ENCODE data around the gene FBXW2. TPM values are rescaled to one million over a fixed set of nuclear protein-coding genes. Genes with fewer than 3 reads are reported as not detected.

FBXW2 gene
- total RNA-seq (2014; rRNA removed; shearing (Covaris generic)) (18.3 and 23.7 TPM in 2 replicates), polyA plus RNA-seq (2016; fragmentation: Nextera tagmentation; extraction: Ambion mirVana) (45.5 and 47.1 TPM in 2 replicates)

GRCh38 chr9:120792898-120793765, at the start of gene FBXW2:
Gene FBXW2, minus strand, starts transcription at chr9:120793416. Its CDS starts 5,158 bp downstream, at chr9:120788258.
- Histone ChIP-seq H3K27ac (peak within 1 kb of the TSS; percentile 93), H3K9ac (peak within 1 kb of the TSS; percentile 98), H3K4me3 (peak within 1 kb of the TSS; percentile 83), H3K79me2 (ENCODE audit: insufficient read depth) (peaks cover 56% of the 10 kb centered on the region), H2AFZ (peak within 1 kb of the TSS; percentile 81), H4K20me1 (ENCODE audit: insufficient read depth) (no peaks in the 10 kb centered on the region), H3K9me3 (ENCODE audit: low read depth) (no peaks in the 10 kb centered on the region), H3K4me2 (ENCODE audit: unreplicated experiment) (peak within 1 kb of the TSS; percentile 98), H3K36me3 (ENCODE audit: low read depth) (peaks cover 15% of the 10 kb centered on the region; the same call in 1 of the 2 replicates), H3F3A (ENCODE audit: insufficient read depth) (0 out of 2 replicates have a peak, but pooled peaks cover 8% of the 10 kb centered on the region), H3K27me3 (replicated peaks; ENCODE audit: insufficient read depth) (no peaks in the 10 kb centered on the region), H3K4me1 (ENCODE audit: insufficient read depth) (peaks cover 19% of the 10 kb centered on the region), H3K9me2 (ENCODE audit: insufficient read depth) (no peaks in the 10 kb centered on the region)
- in situ Hi-C loops (cut with MboI) = no loop called here
- no peak for TF ChIP-seq EZH2phosphoT487 (IDR thresholded peaks at IDR 0.05; ENCODE audit: insufficient read depth, low read depth)
- 1% methylated on average over 59 to 66 of the region's 72 CpGs for WGBS, 2 experiments (ENCODE audit: low coverage in 1 of 2, low lambda C conversion rate in 2 of 2, missing lambda C conversion rate in 2 of 2)
- DNase-seq = peak; percentile 97

DNA sequence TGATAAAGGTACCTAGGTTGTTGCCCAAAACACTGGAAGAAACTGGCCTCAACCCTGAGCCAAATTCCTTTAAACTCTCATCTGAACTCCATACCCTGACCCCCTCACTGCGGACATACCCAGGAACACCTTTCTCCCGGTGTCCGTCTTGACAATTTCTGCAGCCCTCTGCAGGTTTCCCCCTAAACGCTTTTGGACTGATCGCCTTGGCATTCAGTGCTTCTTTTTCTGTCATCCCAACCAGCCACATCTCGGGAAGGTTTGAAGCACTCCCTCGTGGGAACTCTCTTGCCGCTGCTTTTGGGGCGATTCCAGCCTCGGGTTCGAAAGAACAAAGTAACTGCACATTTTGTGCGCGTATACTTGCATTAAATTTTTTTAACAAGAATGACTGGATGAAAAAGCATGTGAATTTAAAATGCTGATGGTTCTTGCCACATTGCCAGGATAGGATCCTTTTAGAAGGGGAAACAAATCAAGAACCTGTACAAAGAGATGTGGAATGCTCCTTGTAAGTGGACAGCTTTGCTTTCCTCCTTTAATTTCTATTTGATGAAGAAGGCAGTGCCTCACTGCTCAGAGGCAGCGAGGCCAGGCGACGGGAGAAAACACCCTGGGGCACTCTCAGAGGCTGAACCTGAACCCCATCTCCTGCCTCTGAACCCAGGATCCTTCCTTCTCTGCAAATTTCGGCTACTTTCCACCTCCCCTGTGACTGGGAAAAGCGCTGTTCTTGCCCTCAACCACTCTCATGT, 48.9 kb upstream of the FBXW2 start:
- Histone ChIP-seq H3K36me3 (ENCODE audit: low read depth) (no peaks in the 10 kb centered on the region), H3K27me3 (replicated peaks; ENCODE audit: insufficient read depth) (no peaks in the 10 kb centered on the region), H3F3A (ENCODE audit: insufficient read depth) (peaks cover 30% of the 10 kb centered on the region), H4K20me1 (ENCODE audit: insufficient read depth) (no peaks in the 10 kb centered on the region), H3K9me2 (ENCODE audit: insufficient read depth) (no peaks in the 10 kb centered on the region), H2AFZ (peak overlapping the region; percentile 98), H3K4me1 (ENCODE audit: insufficient read depth) (peaks cover 21% of the 10 kb centered on the region), H3K27ac (peak overlapping the region; percentile 91), H3K79me2 (ENCODE audit: insufficient read depth) (peaks cover 71% of the 10 kb centered on the region), H3K9me3 (ENCODE audit: low read depth) (no peaks in the 10 kb centered on the region), H3K9ac (peak overlapping the region; percentile 98), H3K4me2 (ENCODE audit: unreplicated experiment) (peak overlapping the region; percentile 89), H3K4me3 (peak overlapping the region; percentile 93)
- TF ChIP-seq EZH2phosphoT487 (IDR thresholded peaks at IDR 0.05; ENCODE audit: insufficient read depth, low read depth) (no peak), EZH2 (IDR thresholded peaks at IDR 0.05; ENCODE audit: insufficient read depth, poor library complexity, severe bottlenecking) (no peak)
- in situ Hi-C loops (cut with MboI) = no loop called here
- DNase-seq = peak; percentile 63
- 3% methylated on average over 18 of the region's 18 CpGs for WGBS, 2 experiments (ENCODE audit: low coverage in 1 of 2, low lambda C conversion rate in 2 of 2, missing lambda C conversion rate in 2 of 2)

GRCh38 chr9:120839146-120839545, 45.9 kb upstream of the FBXW2 start:
- H4K20me1 ChIP-seq (ENCODE audit: insufficient read depth) = no peaks in the 10 kb centered on the region
- in situ Hi-C loops (cut with MboI) = no loop called here
- peak overlapping the region; percentile 36 for H3K27ac ChIP-seq
- no peak for TF ChIP-seq EZH2 (IDR thresholded peaks at IDR 0.05; ENCODE audit: insufficient read depth, poor library complexity, severe bottlenecking)
- TF ChIP-seq EZH2phosphoT487 (IDR thresholded peaks at IDR 0.05; ENCODE audit: insufficient read depth, low read depth) = no peak
- peaks cover 10% of the 10 kb centered on the region; the same call in 1 of the 2 replicates for H3K36me3 ChIP-seq (ENCODE audit: low read depth)
- H3K4me2 ChIP-seq (ENCODE audit: unreplicated experiment) = peak overlapping the region; percentile 22
- peaks cover 21% of the 10 kb centered on the region for H3F3A ChIP-seq (ENCODE audit: insufficient read depth)
- H3K9ac ChIP-seq = peak overlapping the region; percentile 17
- H3K4me1 ChIP-seq (ENCODE audit: insufficient read depth) = peaks cover 19% of the 10 kb centered on the region
- H2AFZ ChIP-seq = no peak overlapping the region
- peak; percentile 52 for DNase-seq
- no peaks in the 10 kb centered on the region for H3K27me3 ChIP-seq (replicated peaks; ENCODE audit: insufficient read depth)
- peaks cover 92% of the 10 kb centered on the region for H3K79me2 ChIP-seq (ENCODE audit: insufficient read depth)
- H3K9me3 ChIP-seq (ENCODE audit: low read depth) = no peaks in the 10 kb centered on the region
- WGBS, 2 experiments (ENCODE audit: low coverage in 1 of 2, low lambda C conversion rate in 2 of 2, missing lambda C conversion rate in 2 of 2) = 47 to 54% methylated on average over 2 of the region's 2 CpGs
- H3K4me3 ChIP-seq = no peak overlapping the region; the same call in 1 of the 2 replicates
- H3K9me2 ChIP-seq (ENCODE audit: insufficient read depth) = no peaks in the 10 kb centered on the region

DNA sequence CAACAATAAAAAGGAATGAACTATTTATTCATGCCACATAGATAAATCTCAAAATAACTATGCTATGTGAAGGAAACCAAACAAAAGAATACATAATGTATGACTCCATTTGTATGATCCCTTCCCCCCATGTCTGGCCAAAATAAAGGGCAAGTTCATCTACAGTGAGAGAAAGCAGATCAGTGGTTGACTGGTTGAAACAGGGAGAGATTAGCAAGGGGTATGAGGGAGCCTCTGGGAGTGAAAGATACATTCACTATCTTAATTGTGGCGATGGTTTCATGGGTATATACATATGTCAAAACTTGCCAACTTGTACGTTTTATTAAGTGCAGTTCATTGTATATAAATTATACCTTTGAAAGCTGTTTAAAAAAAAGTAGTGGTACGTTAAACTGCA, 44.7 kb upstream of the FBXW2 start:
- Histone ChIP-seq H3K4me2 (ENCODE audit: unreplicated experiment) (no peak overlapping the region), H3K27me3 (replicated peaks; ENCODE audit: insufficient read depth) (no peaks in the 10 kb centered on the region), H2AFZ (no peak overlapping the region), H3K9me3 (ENCODE audit: low read depth) (no peaks in the 10 kb centered on the region), H3K79me2 (ENCODE audit: insufficient read depth) (peaks cover 87% of the 10 kb centered on the region), H3K9ac (no peak overlapping the region), H3F3A (ENCODE audit: insufficient read depth) (peaks cover 13% of the 10 kb centered on the region), H3K4me3 (no peak overlapping the region), H3K27ac (no peak overlapping the region), H4K20me1 (ENCODE audit: insufficient read depth) (no peaks in the 10 kb centered on the region), H3K9me2 (ENCODE audit: insufficient read depth) (no peaks in the 10 kb centered on the region), H3K4me1 (ENCODE audit: insufficient read depth) (peaks cover 13% of the 10 kb centered on the region), H3K36me3 (ENCODE audit: low read depth) (peaks cover 10% of the 10 kb centered on the region; the same call in 1 of the 2 replicates)
- in situ Hi-C loops (cut with MboI) = no loop called here
- DNase-seq = no peak
- 85 to 97% methylated on average over 3 of the region's 3 CpGs for WGBS, 2 experiments (ENCODE audit: low coverage in 1 of 2, low lambda C conversion rate in 2 of 2, missing lambda C conversion rate in 2 of 2)
- TF ChIP-seq EZH2 (IDR thresholded peaks at IDR 0.05; ENCODE audit: insufficient read depth, poor library complexity, severe bottlenecking) (no peak), EZH2phosphoT487 (IDR thresholded peaks at IDR 0.05; ENCODE audit: insufficient read depth, low read depth) (no peak)

Data from GM23248 (cell line).